Sigmoid colon (tissue), 7 donors: ENCODE measurements around the gene PPL. TPM values are rescaled to one million over a fixed set of nuclear protein-coding genes. Genes with fewer than 3 reads are reported as not detected.

Source experiments
- DNase-seq: peaks from one replicate; pipeline ENCODE4 v3.0.0-alpha.2; 2019
- H3K27ac ChIP-seq, 4 donors: fragments of 200-600 bp; sonication (generic); one replicate each; pipeline ENCODE4 v1.5.1; 2016 to 2019; ENCODE audit warnings: mild to moderate bottlenecking in 1 of 4
- H3K27me3 ChIP-seq, 3 donors: fragments of 200-600 bp; sonication (generic); one replicate each; pipeline ENCODE4 v1.5.1; 2019; ENCODE audit warnings: mild to moderate bottlenecking in 1 of 3
- H3K36me3 ChIP-seq, 4 donors: fragments of 200-600 bp; sonication (generic); one replicate each; pipeline ENCODE4 v1.5.1; 2016 to 2019
- H3K4me1 ChIP-seq, 4 donors: fragments of 200-600 bp; sonication (generic); one replicate each; pipeline ENCODE4 v1.5.1; 2017 to 2019
- H3K4me3 ChIP-seq, 4 donors: fragments of 200-600 bp; sonication (generic); one replicate each; pipeline ENCODE4 v1.5.1; 2017 to 2019; ENCODE audit warnings: mild to moderate bottlenecking in 2 of 4, moderate library complexity in 1 of 4
- H3K9me3 ChIP-seq, 4 donors: fragments of 200-600 bp in 3 of 4; sonication (generic) in 3 of 4; one replicate each; pipeline versions ENCODE4 v1.5.1 to v1.6.1; 2013 to 2019
- CTCF ChIP-seq, 4 experiments: fragments of 450-650 bp in 3 of 4; fragments of 200-600 bp in 1 of 4; IDR thresholded peaks; one replicate each; pipeline ENCODE4 v1.5.1; 2016 to 2019; ENCODE audit warnings: antibody characterized with exemption in 4 of 4, mild to moderate bottlenecking in 3 of 4, moderate library complexity in 2 of 4
- EP300 ChIP-seq, 4 donors: sonication (generic); formaldehyde crosslinking; IDR thresholded peaks; one replicate each; pipeline ENCODE4 v1.6.1; 2017; ENCODE audit warnings: antibody characterized with exemption in 4 of 4
- POLR2A ChIP-seq, 2 donors: fragments of 450-650 bp; IDR thresholded peaks; one replicate each; pipeline ENCODE4 v1.6.1; 2016; ENCODE audit warnings: antibody characterized with exemption in 2 of 2, mild to moderate bottlenecking in 2 of 2, moderate library complexity in 2 of 2
- POLR2AphosphoS5 ChIP-seq, 4 donors: sonication (generic); formaldehyde crosslinking; IDR thresholded peaks; one replicate each; pipeline ENCODE4 v1.6.1; 2017; ENCODE audit warnings: antibody characterized with exemption in 4 of 4
- WGBS, 2 donors: extraction: QIAGEN DNeasy Blood & Tissue Kit; methylation state at CpG; one replicate each; pipeline ENCODE4 v1.1.7; 2013; 5-methylcytosine and 5-hydroxymethylcytosine counted together
- intact Hi-C: fragments of 100-400 bp; cut with DNase I; formaldehyde crosslinking; loops from one replicate; pipeline ENCODE4 v1.15.1; 2023
- polyA plus RNA-seq, 3 donors: library from polyadenylated mRNA; stranded (reverse); fragments of 200-250 nt; gene quantifications; one replicate each; pipeline ENCODE4 v1.2.3, GENCODE V29; 2013
- total RNA-seq, 4 donors: library from RNA; depleted of rRNA; stranded (reverse); fragments of >200 nt; gene quantifications; one replicate each; pipeline ENCODE4 v1.1.0, GENCODE V29; 2016
- donor health status: healthy with polysubstance abuse.
- donor health status: Bipolar disorder and iron deficiency.
- donor health status: healthy.

PPL gene
- total and polyA plus RNA-seq, 7 donors = 4.6 to 42.9 (median 27.0) TPM

GRCh38 chr16:4871071-4871470, 65.9 kb downstream of the PPL start:
- peak overlapping the region in 1 of 4 donors; percentile 15 for H3K27ac ChIP-seq
- H3K4me1 ChIP-seq = no peaks in the 10 kb centered on the region
- no peak for DNase-seq
- H3K27me3 ChIP-seq = no peaks in the 10 kb centered on the region
- H3K9me3 ChIP-seq = no peaks in the 10 kb centered on the region
- WGBS, 2 donors = 92 to 94% methylated on average over 4 of the region's 4 CpGs
- TF ChIP-seq EP300 (IDR thresholded peaks at IDR 0.05) (no peak), POLR2A (IDR thresholded peaks at IDR 0.05) (no peak), POLR2AphosphoS5 (IDR thresholded peaks at IDR 0.05) (no peak), CTCF (IDR thresholded peaks at IDR 0.05) (no peak)
- H3K4me3 ChIP-seq = no peak overlapping the region
- intact Hi-C loops = no loop called here
- peaks cover 17 to 70% (median 57%) of the 10 kb centered on the region in 4 donors for H3K36me3 ChIP-seq

GRCh38 chr16:4870138-4870671, 66.7 kb downstream of the PPL start:
- Histone ChIP-seq H3K4me1 (no peaks in the 10 kb centered on the region), H3K27me3 (no peaks in the 10 kb centered on the region), H3K27ac (peak overlapping the region in 1 of 4 donors; percentile 15), H3K9me3 (no peaks in the 10 kb centered on the region), H3K36me3 (peaks cover 12 to 61% (median 52%) of the 10 kb centered on the region in 4 donors), H3K4me3 (no peak overlapping the region)
- TF ChIP-seq POLR2A (IDR thresholded peaks at IDR 0.05) (no peak), POLR2AphosphoS5 (IDR thresholded peaks at IDR 0.05) (peak in 1 of 4 donors; percentile 63)
- 95 to 96% methylated on average over 21 of the region's 21 CpGs for WGBS, 2 donors
- DNase-seq = no peak
- intact Hi-C loops = no loop called here

- H3K36me3 ChIP-seq = peaks cover 6 to 53% (median 42%) of the 10 kb centered on the region in 4 donors
- H3K27me3 ChIP-seq = no peaks in the 10 kb centered on the region
- no peak overlapping the region for H3K27ac ChIP-seq
- no peaks in the 10 kb centered on the region for H3K9me3 ChIP-seq
- DNase-seq = no peak
- TF ChIP-seq POLR2AphosphoS5 (IDR thresholded peaks at IDR 0.05) = no peak
- no peak for TF ChIP-seq POLR2A (IDR thresholded peaks at IDR 0.05)
- no peak for TF ChIP-seq EP300 (IDR thresholded peaks at IDR 0.05)
- TF ChIP-seq CTCF (IDR thresholded peaks at IDR 0.05) = no peak
- intact Hi-C loops = no loop called here
- H3K4me3 ChIP-seq = no peak overlapping the region
- no peaks in the 10 kb centered on the region for H3K4me1 ChIP-seq
- WGBS, 2 donors = 64 to 91% methylated on average over 13 of the region's 13 CpGs
These were observed 67.7 kb downstream of the PPL start for GRCh38 chr16:4869147-4869805.

GRCh38 chr16:4868535-4868934, 68.4 kb downstream of the PPL start:
- H3K36me3 ChIP-seq = peaks cover 6 to 49% (median 35%) of the 10 kb centered on the region in 4 donors
- DNase-seq = no peak
- H3K27me3 ChIP-seq = no peaks in the 10 kb centered on the region
- TF ChIP-seq CTCF (IDR thresholded peaks at IDR 0.05) (no peak), POLR2AphosphoS5 (IDR thresholded peaks at IDR 0.05) (no peak), EP300 (IDR thresholded peaks at IDR 0.05) (no peak), POLR2A (IDR thresholded peaks at IDR 0.05) (no peak)
- H3K27ac ChIP-seq = no peak overlapping the region
- WGBS, 2 donors = 34 to 86% methylated on average over 7 of the region's 7 CpGs
- intact Hi-C loops = no loop called here
- peaks cover 0 to 2% (median 0%) of the 10 kb centered on the region in 4 donors for H3K4me1 ChIP-seq
- H3K4me3 ChIP-seq = no peak overlapping the region
- no peaks in the 10 kb centered on the region for H3K9me3 ChIP-seq

- Histone ChIP-seq H3K36me3 (peaks cover 6 to 44% (median 30%) of the 10 kb centered on the region in 4 donors), H3K27me3 (no peaks in the 10 kb centered on the region), H3K9me3 (no peaks in the 10 kb centered on the region), H3K27ac (no peak overlapping the region), H3K4me3 (no peak overlapping the region), H3K4me1 (peaks cover 0 to 3% (median 0%) of the 10 kb centered on the region in 4 donors)
- 67 to 91% methylated on average over 5 of the region's 5 CpGs for WGBS, 2 donors
- intact Hi-C loops = no loop called here
- TF ChIP-seq CTCF (IDR thresholded peaks at IDR 0.05) = no peak
- TF ChIP-seq POLR2A (IDR thresholded peaks at IDR 0.05) = no peak
- TF ChIP-seq EP300 (IDR thresholded peaks at IDR 0.05) = no peak
- TF ChIP-seq POLR2AphosphoS5 (IDR thresholded peaks at IDR 0.05) = no peak
- DNase-seq = no peak
These were observed 68.9 kb downstream of the PPL start for GRCh38 chr16:4868026-4868425.
